ENCODE results near the gene IFIT1. TPM values are rescaled to one million over a fixed set of nuclear protein-coding genes. Genes with fewer than 3 reads are reported as not detected.

IFIT1 gene
- total and polyA plus RNA-seq, 2 donors from 2014 or later: 16.9 to 40.9 TPM

DNA sequence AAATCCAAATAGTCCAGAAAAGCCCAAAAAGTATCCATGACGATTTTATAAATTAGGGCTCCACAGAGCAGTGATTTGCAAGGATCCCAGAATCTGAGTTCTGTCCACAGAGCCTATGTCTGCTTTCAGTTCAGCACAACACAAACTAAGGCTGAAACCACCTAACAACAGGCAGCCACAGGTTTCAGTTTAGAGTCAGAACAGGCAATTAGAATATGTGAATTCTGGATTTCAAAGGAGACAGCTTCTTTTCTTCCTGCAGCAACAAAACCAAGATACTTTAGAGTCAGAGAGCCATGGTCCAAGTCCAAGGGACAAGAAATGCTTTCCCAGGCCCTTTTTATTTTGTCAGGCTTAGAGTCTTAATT lies 41.0 kb upstream of the IFIT1 start:
- H3K9me3 ChIP-seq (ENCODE audit: control insufficient read depth in 2 of 3, insufficient read depth in 1 of 3, low read length in 3 of 3): no peaks in the 10 kb centered on the region
- DNase-seq: peak in 2 of 5 donors; percentile 48 to 66
- FAIRE-seq: no peak
- H3K27me3 ChIP-seq (ENCODE audit: control insufficient read depth, insufficient read depth, low read length): no peaks in the 10 kb centered on the region
- no peaks in the 10 kb centered on the region for H3K36me3 ChIP-seq (ENCODE audit: control insufficient read depth in 2 of 3, insufficient read depth in 3 of 3, low read length in 3 of 3)
- peak overlapping the region; percentile 95 to 97 for H3K27ac ChIP-seq (ENCODE audit: low read depth in 2 of 2, low read length in 2 of 2)
- peak overlapping the region; percentile 2 to 86 (median 19) for H3K9ac ChIP-seq (ENCODE audit: low read length in 3 of 3)
- peak overlapping the region in 2 of 3 donors; percentile 1 to 10 for H3K4me3 ChIP-seq (ENCODE audit: low read length in 3 of 3)
- peaks cover 29 to 55% (median 40%) of the 10 kb centered on the region in 3 donors for H3K4me1 ChIP-seq (ENCODE audit: control insufficient read depth in 2 of 3, insufficient read depth in 2 of 3, low read depth in 1 of 3, low read length in 3 of 3)
- TF ChIP-seq, protein P1, sequence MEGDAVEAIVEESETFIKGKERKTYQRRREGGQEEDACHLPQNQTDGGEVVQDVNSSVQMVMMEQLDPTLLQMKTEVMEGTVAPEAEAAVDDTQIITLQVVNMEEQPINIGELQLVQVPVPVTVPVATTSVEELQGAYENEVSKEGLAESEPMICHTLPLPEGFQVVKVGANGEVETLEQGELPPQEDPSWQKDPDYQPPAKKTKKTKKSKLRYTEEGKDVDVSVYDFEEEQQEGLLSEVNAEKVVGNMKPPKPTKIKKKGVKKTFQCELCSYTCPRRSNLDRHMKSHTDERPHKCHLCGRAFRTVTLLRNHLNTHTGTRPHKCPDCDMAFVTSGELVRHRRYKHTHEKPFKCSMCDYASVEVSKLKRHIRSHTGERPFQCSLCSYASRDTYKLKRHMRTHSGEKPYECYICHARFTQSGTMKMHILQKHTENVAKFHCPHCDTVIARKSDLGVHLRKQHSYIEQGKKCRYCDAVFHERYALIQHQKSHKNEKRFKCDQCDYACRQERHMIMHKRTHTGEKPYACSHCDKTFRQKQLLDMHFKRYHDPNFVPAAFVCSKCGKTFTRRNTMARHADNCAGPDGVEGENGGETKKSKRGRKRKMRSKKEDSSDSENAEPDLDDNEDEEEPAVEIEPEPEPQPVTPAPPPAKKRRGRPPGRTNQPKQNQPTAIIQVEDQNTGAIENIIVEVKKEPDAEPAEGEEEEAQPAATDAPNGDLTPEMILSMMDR (IDR thresholded peaks at IDR 0.05; ENCODE audit: borderline replicate concordance, extremely low read depth, insufficient read depth): no peak
- intact Hi-C loops (cut with DNase I): no loop called here

DNA sequence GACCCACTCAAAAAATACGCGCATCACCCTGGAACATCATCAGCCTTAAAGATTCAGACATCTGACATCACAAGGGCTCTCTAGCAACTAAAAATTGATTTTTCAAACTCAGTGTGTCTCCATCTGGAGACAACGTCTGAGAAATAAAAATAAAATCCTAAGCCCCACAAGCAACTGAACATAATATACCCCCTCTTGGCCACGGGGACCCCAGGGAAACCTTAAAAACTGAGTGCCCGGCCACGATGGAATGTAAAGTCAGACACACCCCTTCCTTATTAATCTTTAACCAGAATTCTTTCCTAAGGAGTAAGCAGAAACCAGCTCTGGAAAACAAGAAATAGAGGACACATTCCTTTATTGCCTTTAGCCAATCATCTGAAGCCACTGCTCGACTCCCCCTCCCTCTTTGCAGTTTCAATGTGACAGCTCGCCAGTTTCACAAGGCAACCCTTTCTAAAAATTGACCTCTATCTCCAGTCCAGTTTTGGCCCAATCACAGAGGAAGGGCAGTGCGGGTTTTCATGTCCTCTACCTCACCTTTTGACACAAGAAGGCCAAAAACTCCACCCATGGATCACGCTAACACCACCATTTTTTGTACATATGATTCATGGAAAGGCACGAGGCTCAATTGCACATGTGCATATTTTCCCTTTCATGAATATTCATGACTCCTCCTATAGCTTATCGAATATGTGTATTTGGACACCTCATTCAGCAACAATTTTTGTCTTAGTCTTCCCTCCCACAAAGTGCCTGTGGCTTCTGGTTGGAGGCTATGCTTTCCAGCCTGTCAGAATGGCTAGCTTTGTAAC lies 40.4 kb upstream of the IFIT1 start:
- peak; percentile 79 to 93 (median 80) for DNase-seq
- intact Hi-C loops (cut with DNase I): no loop called here
- H3K36me3 ChIP-seq (ENCODE audit: control insufficient read depth in 2 of 3, insufficient read depth in 3 of 3, low read length in 3 of 3): no peaks in the 10 kb centered on the region
- FAIRE-seq: peak; percentile 96
- no peaks in the 10 kb centered on the region for H3K27me3 ChIP-seq (ENCODE audit: control insufficient read depth, insufficient read depth, low read length)
- H3K4me1 ChIP-seq (ENCODE audit: control insufficient read depth in 2 of 3, insufficient read depth in 2 of 3, low read depth in 1 of 3, low read length in 3 of 3): peaks cover 29 to 49% (median 36%) of the 10 kb centered on the region in 3 donors
- TF ChIP-seq, protein P1 (IDR thresholded peaks at IDR 0.05; ENCODE audit: borderline replicate concordance, extremely low read depth, insufficient read depth): no peak
- H3K9me3 ChIP-seq (ENCODE audit: control insufficient read depth in 2 of 3, insufficient read depth in 1 of 3, low read length in 3 of 3): no peaks in the 10 kb centered on the region
- H3K9ac ChIP-seq (ENCODE audit: low read length in 3 of 3): peak overlapping the region; percentile 10 to 86 (median 38)
- H3K4me3 ChIP-seq (ENCODE audit: low read length in 3 of 3): peak overlapping the region; percentile 10 to 34 (median 26)
- peak overlapping the region; percentile 95 to 97 for H3K27ac ChIP-seq (ENCODE audit: low read depth in 2 of 2, low read length in 2 of 2)

DNA sequence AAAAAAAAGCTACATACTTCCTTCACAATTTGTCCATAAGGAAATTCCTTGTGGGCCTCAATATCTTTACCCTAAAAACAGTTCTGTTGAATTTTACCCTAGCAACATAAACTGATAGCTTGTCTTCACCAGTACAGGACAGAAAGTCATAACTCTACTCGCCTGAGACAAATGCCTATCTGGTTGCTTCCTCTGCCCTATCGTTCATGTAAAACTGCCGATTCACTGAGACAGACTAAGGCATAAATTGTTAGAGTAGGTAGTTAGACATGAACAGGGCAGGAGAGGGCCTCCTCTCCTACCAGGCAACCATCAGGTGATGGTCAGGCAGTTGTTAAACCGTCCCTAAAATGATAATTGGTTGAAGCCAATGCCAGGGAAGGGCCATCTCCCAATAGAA lies 39.6 kb upstream of the IFIT1 start:
- Histone ChIP-seq H3K9me3 (ENCODE audit: control insufficient read depth in 2 of 3, insufficient read depth in 1 of 3, low read length in 3 of 3) (no peaks in the 10 kb centered on the region), H3K9ac (ENCODE audit: low read length in 3 of 3) (peak overlapping the region in 1 of 3 donors; percentile 47), H3K27ac (ENCODE audit: low read depth in 2 of 2, low read length in 2 of 2) (peak overlapping the region; percentile 95 to 96), H3K4me3 (ENCODE audit: low read length in 3 of 3) (no peak overlapping the region), H3K4me1 (ENCODE audit: control insufficient read depth in 2 of 3, insufficient read depth in 2 of 3, low read depth in 1 of 3, low read length in 3 of 3) (peaks cover 22 to 41% (median 30%) of the 10 kb centered on the region in 3 donors), H3K36me3 (ENCODE audit: control insufficient read depth in 2 of 3, insufficient read depth in 3 of 3, low read length in 3 of 3) (no peaks in the 10 kb centered on the region), H3K27me3 (ENCODE audit: control insufficient read depth, insufficient read depth, low read length) (no peaks in the 10 kb centered on the region)
- FAIRE-seq: no peak
- DNase-seq: no peak
- TF ChIP-seq, protein P1 (IDR thresholded peaks at IDR 0.05; ENCODE audit: borderline replicate concordance, extremely low read depth, insufficient read depth): no peak
- intact Hi-C loops (cut with DNase I): no loop called here

Data from kidney (tissue), 14 donors.